Heart left ventricle (tissue), 16 donors: ENCODE data around the gene PRR20D. TPM values are rescaled to one million over a fixed set of nuclear protein-coding genes. Genes with fewer than 3 reads are reported as not detected.

Experiments
- ATAC-seq, 4 donors: fragments of 200-7000 bp; cut with Tn5 transposase; one replicate each; pipeline ENCODE4 v1.9.1; 2020 to 2022; ENCODE audit warnings: moderate library complexity in 4 of 4, mild to moderate bottlenecking in 3 of 4, moderate number of reproducible peaks in 1 of 4
- DNase-seq, 5 donors: peaks; one replicate each; pipeline ENCODE4 v3.0.0-alpha.2; 2020
- H3K27ac ChIP-seq, 12 donors: fragments of 200-600 bp; sonication (generic) in 4 of 12; one replicate each; pipeline versions ENCODE4 v1.5.0 to v1.8.0; 2016 to 2022; ENCODE audit warnings: mild to moderate bottlenecking in 2 of 12
- H3K27me3 ChIP-seq, 9 donors: fragments of 200-600 bp; sonication (generic) in 2 of 9; one replicate each; pipeline versions ENCODE4 v1.5.1 to v1.8.0; 2016 to 2022; ENCODE audit warnings: mild to moderate bottlenecking in 3 of 9
- H3K36me3 ChIP-seq, 9 donors: fragments of 200-600 bp; sonication (generic) in 2 of 9; one replicate each; pipeline versions ENCODE4 v1.5.0 to v1.8.0; 2018 to 2022; ENCODE audit warnings: mild to moderate bottlenecking in 2 of 9
- H3K4me1 ChIP-seq, 12 donors: fragments of 200-600 bp; sonication (generic) in 4 of 12; one replicate each; pipeline versions ENCODE4 v1.5.0 to v1.8.0; 2016 to 2022; ENCODE audit warnings: mild to moderate bottlenecking in 3 of 12
- H3K4me3 ChIP-seq, 12 donors: fragments of 200-600 bp; sonication (generic) in 4 of 12; one replicate each; pipeline versions ENCODE4 v1.5.0 to v1.8.0; 2017 to 2022; ENCODE audit warnings: mild to moderate bottlenecking in 9 of 12, moderate library complexity in 4 of 12
- H3K9me3 ChIP-seq, 12 donors: fragments of 200-600 bp; sonication (generic) in 4 of 12; one replicate each; pipeline versions ENCODE4 v1.5.0 to v1.8.0; 2016 to 2022; ENCODE audit warnings: mild to moderate bottlenecking in 1 of 12
- POLR2A ChIP-seq, 2 donors: fragments of 450-650 bp; IDR thresholded peaks; one replicate each; pipeline ENCODE4 v1.6.1; 2017; ENCODE audit warnings: antibody characterized with exemption in 2 of 2, mild to moderate bottlenecking in 2 of 2, moderate library complexity in 2 of 2
- WGBS, 4 donors: extraction: QIAGEN DNeasy Blood & Tissue Kit in 2 of 4; methylation state at CpG; one replicate each; pipeline versions ENCODE4 v1.1.5 to v1.1.7; 2013 to 2018; 5-methylcytosine and 5-hydroxymethylcytosine counted together
- intact Hi-C, 10 donors: fragments of 100-400 bp; cut with DNase I; formaldehyde crosslinking; loops; one replicate each; pipeline versions ENCODE4 v1.11.1 to v1.14.2; 2022
- polyA plus RNA-seq, 2 donors: library from polyadenylated mRNA; stranded (reverse); fragments of 200-250 nt; gene quantifications; one replicate each; pipeline ENCODE4 v1.2.3, GENCODE V29; 2013
- total RNA-seq, 9 donors: library from RNA; depleted of rRNA in 2 of 9; stranded (reverse); fragments of >200 nt in 2 of 9; fragmentation: NEBNext Ultra II Directional in 3 of 9; extraction: Animal tissue kit (Norgen Biotek cat#: 25700) in 3 of 9; gene quantifications; one replicate each; pipeline versions ENCODE4 v1.1.0 to v1.2.4, GENCODE V29; 2016 to 2023
- TF ChIP-seq, protein P1 (sequence below), 12 donors: fragments of 200-600 bp; sonication (generic) in 4 of 12; IDR thresholded peaks; one replicate each; pipeline versions ENCODE4 v1.5.0 to v1.8.0; 2018 to 2022; ENCODE audit warnings: antibody characterized with exemption in 12 of 12, mild to moderate bottlenecking in 5 of 12
- donor health status: ischemic (EF 13 %, LVEDD 7.1; RV severe dilation, severe dysfunction).
- donor health status: healthy with polysubstance abuse.
- donor health status: DM: no; HTN: yes; CAD: no.
- donor health status: DM: no; HTN: no; CAD: no.
- donor health status: ischemic (EF 25% LVEDD 6.9; RV normal size, moderate dysfunction).
- donor health status: ischemic (EF 25% LVEDD 5.7; RV mildly dilated, moderate dysfunction).
- donor health status: healthy.
- donor health status: DM: yes; HTN: yes; CAD: no.
- donor health status: ischemic (EF 35%, LVEDD 5.7; RV mildly dilated, moderate dysfunction).
- donor health status: nonischemic (EF 11% LVEDD 7.7; RV severe dilation, severe dysfunction).
- donor health status: DM: yes; HTN: yes; CAD: no.
- donor health status: PGD.
- donor health status: ischemic (EF 29% LVEDD 5.4; RV normal size, mild dysfunction).
- donor health status: nonischemic (EF 23%, LVEDD 6.1; RV moderate dilation, normal function).

PRR20D gene
- total and polyA plus RNA-seq, 11 donors: not detected

- ATAC-seq (no peak), DNase-seq (no peak)
- no peaks in the 10 kb centered on the region for H3K4me1 ChIP-seq
- H3K27ac ChIP-seq: no peak overlapping the region
- peaks cover 0 to 12% (median 0%) of the 10 kb centered on the region in 12 donors for H3K9me3 ChIP-seq
- no peaks in the 10 kb centered on the region for H3K36me3 ChIP-seq
- no peak overlapping the region for H3K4me3 ChIP-seq
- 80 to 89% (median 82%) methylated on average over 1 of the region's 1 CpG for WGBS, 4 donors
- intact Hi-C loops: no loop called here
- no peaks in the 10 kb centered on the region for H3K27me3 ChIP-seq
- TF ChIP-seq, protein P1, sequence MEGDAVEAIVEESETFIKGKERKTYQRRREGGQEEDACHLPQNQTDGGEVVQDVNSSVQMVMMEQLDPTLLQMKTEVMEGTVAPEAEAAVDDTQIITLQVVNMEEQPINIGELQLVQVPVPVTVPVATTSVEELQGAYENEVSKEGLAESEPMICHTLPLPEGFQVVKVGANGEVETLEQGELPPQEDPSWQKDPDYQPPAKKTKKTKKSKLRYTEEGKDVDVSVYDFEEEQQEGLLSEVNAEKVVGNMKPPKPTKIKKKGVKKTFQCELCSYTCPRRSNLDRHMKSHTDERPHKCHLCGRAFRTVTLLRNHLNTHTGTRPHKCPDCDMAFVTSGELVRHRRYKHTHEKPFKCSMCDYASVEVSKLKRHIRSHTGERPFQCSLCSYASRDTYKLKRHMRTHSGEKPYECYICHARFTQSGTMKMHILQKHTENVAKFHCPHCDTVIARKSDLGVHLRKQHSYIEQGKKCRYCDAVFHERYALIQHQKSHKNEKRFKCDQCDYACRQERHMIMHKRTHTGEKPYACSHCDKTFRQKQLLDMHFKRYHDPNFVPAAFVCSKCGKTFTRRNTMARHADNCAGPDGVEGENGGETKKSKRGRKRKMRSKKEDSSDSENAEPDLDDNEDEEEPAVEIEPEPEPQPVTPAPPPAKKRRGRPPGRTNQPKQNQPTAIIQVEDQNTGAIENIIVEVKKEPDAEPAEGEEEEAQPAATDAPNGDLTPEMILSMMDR (IDR thresholded peaks at IDR 0.05): no peak
- no peak for TF ChIP-seq POLR2A (IDR thresholded peaks at IDR 0.05)
Measured at GRCh38 chr13:57191667-57192066, 31.2 kb downstream of the PRR20D start.

- H3K4me1 ChIP-seq: no peaks in the 10 kb centered on the region
- no peak for TF ChIP-seq POLR2A (IDR thresholded peaks at IDR 0.05)
- TF ChIP-seq, protein P1 (IDR thresholded peaks at IDR 0.05): no peak
- no peaks in the 10 kb centered on the region for H3K36me3 ChIP-seq
- no peak for DNase-seq
- ATAC-seq: no peak
- peaks cover 0 to 2% (median 0%) of the 10 kb centered on the region in 12 donors for H3K9me3 ChIP-seq
- no peak overlapping the region for H3K27ac ChIP-seq
- WGBS, 4 donors: 82 to 91% (median 90%) methylated on average over 1 of the region's 1 CpG
- H3K4me3 ChIP-seq: no peak overlapping the region
- H3K27me3 ChIP-seq: no peaks in the 10 kb centered on the region
- intact Hi-C loops: no loop called here
Measured at GRCh38 chr13:57212989-57213388, 52.6 kb downstream of the PRR20D start.

Other genes starting within 250 kb of the PRR20D start
- gene PRR20A, start 19.7 kb upstream of the PRR20D start, total RNA-seq: not detected
- not detected for gene PRR20A, start 19.7 kb upstream of the PRR20D start, polyA plus RNA-seq
- gene PRR20B, start 13.1 kb upstream of the PRR20D start, total RNA-seq: not detected
- not detected for gene PRR20B, start 13.1 kb upstream of the PRR20D start, polyA plus RNA-seq
- not detected for gene PRR20C, start 6.6 kb upstream of the PRR20D start, total RNA-seq
- gene PRR20C, start 6.6 kb upstream of the PRR20D start, polyA plus RNA-seq: not detected
- not detected for gene PRR20E, start 6.6 kb downstream of the PRR20D start, total RNA-seq
- not detected for gene PRR20E, start 6.6 kb downstream of the PRR20D start, polyA plus RNA-seq